CD4-positive, alpha-beta T cell (primary cell): ENCODE data around the gene PEX3. TPM values are rescaled to one million over a fixed set of nuclear protein-coding genes. Genes with fewer than 3 reads are reported as not detected.

ENCODE experiments used
- ATAC-seq: fragments of 200-7000 bp; cut with Tn5 transposase; one replicate; pipeline ENCODE4 v1.10.0; 2022; ENCODE audit warnings: mild to moderate bottlenecking; ENCODE audit not compliant: poor library complexity
- CTCF ChIA-PET: fragments of 350-600 bp; sonication (Branson Sonifier 250); formaldehyde crosslinking; loops from one replicate; lab custom pipeline; 2021; ENCODE audit warnings: antibody characterized with exemption, inconsistent platforms; lab: Charles Lee
- POLR2A ChIA-PET: fragments of 350-600 bp; sonication (Branson Sonifier 250); formaldehyde crosslinking; loops from one replicate; lab custom pipeline; 2021; ENCODE audit warnings: antibody characterized with exemption, inconsistent platforms; lab: Charles Lee
- DNase-seq, 14 experiments: peaks; one replicate each; pipeline ENCODE4 v3.0.0-alpha.2; 2013 to 2020; ENCODE audit warnings: mixed read lengths in 2 of 14
- H3K27ac ChIP-seq, 2 donors: one replicate each; pipeline versions ENCODE4 v1.5.1 to v1.7.0; 2013; ENCODE audit warnings: low read length in 2 of 2, low read depth in 1 of 2, mild to moderate bottlenecking in 1 of 2
- H3K27me3 ChIP-seq, 2 experiments: 1 replicate in 1 of 2; 2 replicates in 1 of 2; pipeline versions ENCODE4 v1.6.1 to v1.7.0; 2013; ENCODE audit warnings: low read length in 2 of 2, control low read depth in 1 of 2, mild to moderate bottlenecking in 1 of 2, moderate library complexity in 1 of 2; ENCODE audit not compliant: insufficient read depth in 2 of 2, control insufficient read depth in 1 of 2
- H3K36me3 ChIP-seq: one replicate; pipeline ENCODE4 v1.6.1; 2013; ENCODE audit warnings: low read length, control low read depth; ENCODE audit not compliant: insufficient read depth
- H3K4me1 ChIP-seq: one replicate; pipeline ENCODE4 v1.6.1; 2013; ENCODE audit warnings: low read length, control low read depth; ENCODE audit not compliant: insufficient read depth
- H3K4me3 ChIP-seq: one replicate; pipeline ENCODE4 v1.5.1; 2013; ENCODE audit warnings: mild to moderate bottlenecking, low read length, moderate library complexity
- H3K9me3 ChIP-seq, 2 experiments: 1 replicate in 1 of 2; 2 replicates in 1 of 2; pipeline versions ENCODE4 v1.6.1 to v1.7.0; 2013; ENCODE audit warnings: low read length in 2 of 2, mild to moderate bottlenecking in 2 of 2, control low read depth in 1 of 2, moderate library complexity in 1 of 2; ENCODE audit not compliant: control insufficient read depth in 1 of 2, insufficient read depth in 1 of 2
- H3K27ac Mint-ChIP-seq: one replicate; pipeline ENCODE4 v1.8.0; 2020; ENCODE audit warnings: mixed read lengths
- H3K27me3 Mint-ChIP-seq: one replicate; pipeline ENCODE4 v1.8.0; 2021; ENCODE audit warnings: mixed read lengths
- H3K36me3 Mint-ChIP-seq: one replicate; pipeline ENCODE4 v1.8.0; 2021; ENCODE audit warnings: low read depth, mixed read lengths
- H3K4me1 Mint-ChIP-seq: one replicate; pipeline ENCODE4 v1.8.0; 2021; ENCODE audit warnings: low read depth, mixed read lengths
- H3K4me3 Mint-ChIP-seq: one replicate; pipeline ENCODE4 v1.8.0; 2020; ENCODE audit warnings: mild to moderate bottlenecking, mixed read lengths
- H3K9me3 Mint-ChIP-seq: one replicate; pipeline ENCODE4 v1.8.0; 2020; ENCODE audit warnings: mixed read lengths
- intact Hi-C, 2 experiments: fragments of 100-400 bp; cut with DNase I in 1 of 2; cut with micrococcal nuclease in 1 of 2; formaldehyde crosslinking; loops; one replicate each; pipeline versions ENCODE4 v1.15.1 to v1.9.0; 2023 to 2025; cut with DNase I, micrococcal nuclease
- total RNA-seq, 174 experiments: library from RNA in 2 of 174; stranded (reverse) in 2 of 174; gene quantifications; one replicate each; pipeline ENCODE4 v1.2.3 and lab custom pipeline; 2021 to 2026
- TF ChIP-seq, protein P1 (sequence below): fragments of 200-600 bp; IDR thresholded peaks from one replicate; pipeline ENCODE4 v1.8.0; 2022; ENCODE audit warnings: antibody characterized with exemption, mild to moderate bottlenecking

PEX3 gene
- total RNA-seq, 2 experiments from 2014 or later = 7.3 to 9.7 TPM

DNA sequence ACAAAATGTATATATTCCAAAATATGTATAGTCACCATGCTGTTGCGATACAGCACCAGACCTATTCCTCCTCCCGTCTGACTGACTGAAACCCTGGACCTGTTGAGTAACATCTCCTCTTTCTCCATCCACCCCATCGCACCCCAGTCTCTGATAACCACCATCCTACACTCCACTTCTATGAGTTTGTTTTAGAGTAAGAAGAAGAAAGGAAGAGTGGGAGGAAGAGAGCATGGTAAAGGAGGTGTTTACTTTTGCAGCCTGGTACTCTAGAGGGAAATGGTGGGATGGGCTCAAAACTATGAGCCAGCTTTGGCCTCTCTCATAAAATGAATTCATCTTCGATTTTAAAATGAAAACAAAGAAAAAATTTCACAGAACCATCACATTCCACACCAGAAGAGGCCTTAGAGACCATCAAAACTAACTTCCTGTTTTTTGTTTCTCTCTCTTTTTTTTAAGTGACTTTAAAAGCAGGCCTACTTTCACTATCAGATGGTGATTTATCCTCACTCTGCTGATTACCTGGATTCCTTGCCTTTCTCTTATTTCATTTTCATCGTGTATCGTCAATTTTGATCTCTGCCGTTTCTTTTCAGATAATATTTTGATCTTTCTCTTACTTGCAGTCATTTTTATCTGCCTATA is 77.7 kb downstream of the PEX3 start:
- ATAC-seq (peak; percentile 55), DNase-seq (peak in 2 of 14 experiments; percentile 39 to 52)
- no peaks in the 10 kb centered on the region for H3K9me3 Mint-ChIP-seq
- TF ChIP-seq, protein P1, sequence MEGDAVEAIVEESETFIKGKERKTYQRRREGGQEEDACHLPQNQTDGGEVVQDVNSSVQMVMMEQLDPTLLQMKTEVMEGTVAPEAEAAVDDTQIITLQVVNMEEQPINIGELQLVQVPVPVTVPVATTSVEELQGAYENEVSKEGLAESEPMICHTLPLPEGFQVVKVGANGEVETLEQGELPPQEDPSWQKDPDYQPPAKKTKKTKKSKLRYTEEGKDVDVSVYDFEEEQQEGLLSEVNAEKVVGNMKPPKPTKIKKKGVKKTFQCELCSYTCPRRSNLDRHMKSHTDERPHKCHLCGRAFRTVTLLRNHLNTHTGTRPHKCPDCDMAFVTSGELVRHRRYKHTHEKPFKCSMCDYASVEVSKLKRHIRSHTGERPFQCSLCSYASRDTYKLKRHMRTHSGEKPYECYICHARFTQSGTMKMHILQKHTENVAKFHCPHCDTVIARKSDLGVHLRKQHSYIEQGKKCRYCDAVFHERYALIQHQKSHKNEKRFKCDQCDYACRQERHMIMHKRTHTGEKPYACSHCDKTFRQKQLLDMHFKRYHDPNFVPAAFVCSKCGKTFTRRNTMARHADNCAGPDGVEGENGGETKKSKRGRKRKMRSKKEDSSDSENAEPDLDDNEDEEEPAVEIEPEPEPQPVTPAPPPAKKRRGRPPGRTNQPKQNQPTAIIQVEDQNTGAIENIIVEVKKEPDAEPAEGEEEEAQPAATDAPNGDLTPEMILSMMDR = no peak
- ChIA-PET CTCF (interaction anchor here (0.6 to 1.5 kb wide), 5 partner anchors 10 to 485 kb away, joined by 3 to 14 read pairs (median 3); no protein-coding TSS in a partner anchor), POLR2A (interaction anchor here (0.9 to 1.7 kb wide), 3 partner anchors 10 to 315 kb away, joined by 3 to 5 read pairs (median 4); partner anchors contain the start of gene LTV1)
- H3K9me3 ChIP-seq = no peaks in the 10 kb centered on the region
- H3K27me3 ChIP-seq = no peaks in the 10 kb centered on the region
- H3K27ac Mint-ChIP-seq = peak overlapping the region; percentile 87
- H3K4me1 ChIP-seq = peaks cover 19% of the 10 kb centered on the region
- no peaks in the 10 kb centered on the region for H3K27me3 Mint-ChIP-seq
- H3K4me1 Mint-ChIP-seq = peaks cover 15% of the 10 kb centered on the region
- H3K36me3 Mint-ChIP-seq = no peaks in the 10 kb centered on the region
- no peak overlapping the region for H3K4me3 ChIP-seq
- H3K27ac ChIP-seq = peak overlapping the region; percentile 22 to 63
- H3K4me3 Mint-ChIP-seq = peak overlapping the region; percentile 38
- intact Hi-C loops = no loop called here
- H3K36me3 ChIP-seq = no peaks in the 10 kb centered on the region

DNA sequence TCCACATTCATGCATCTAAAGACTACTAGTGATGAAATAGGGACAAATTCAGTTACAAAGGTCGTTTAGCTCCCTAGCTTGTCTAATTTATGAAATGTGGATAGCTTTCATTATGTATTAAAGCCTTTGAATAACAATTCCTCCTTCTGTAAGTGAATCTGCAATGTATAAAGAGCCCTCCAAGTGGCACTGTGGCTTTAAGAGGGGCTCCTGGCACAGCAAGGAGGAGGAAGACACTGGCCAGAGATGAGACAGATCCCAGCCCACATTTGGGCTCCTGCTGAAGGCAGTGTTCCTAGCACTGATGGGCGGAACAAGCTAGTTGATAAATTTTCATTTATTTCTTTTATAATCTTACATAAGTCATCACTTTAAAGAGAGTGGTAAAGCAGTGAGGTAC is 78.5 kb downstream of the PEX3 start:
- ATAC-seq = peak; percentile 44

DNA sequence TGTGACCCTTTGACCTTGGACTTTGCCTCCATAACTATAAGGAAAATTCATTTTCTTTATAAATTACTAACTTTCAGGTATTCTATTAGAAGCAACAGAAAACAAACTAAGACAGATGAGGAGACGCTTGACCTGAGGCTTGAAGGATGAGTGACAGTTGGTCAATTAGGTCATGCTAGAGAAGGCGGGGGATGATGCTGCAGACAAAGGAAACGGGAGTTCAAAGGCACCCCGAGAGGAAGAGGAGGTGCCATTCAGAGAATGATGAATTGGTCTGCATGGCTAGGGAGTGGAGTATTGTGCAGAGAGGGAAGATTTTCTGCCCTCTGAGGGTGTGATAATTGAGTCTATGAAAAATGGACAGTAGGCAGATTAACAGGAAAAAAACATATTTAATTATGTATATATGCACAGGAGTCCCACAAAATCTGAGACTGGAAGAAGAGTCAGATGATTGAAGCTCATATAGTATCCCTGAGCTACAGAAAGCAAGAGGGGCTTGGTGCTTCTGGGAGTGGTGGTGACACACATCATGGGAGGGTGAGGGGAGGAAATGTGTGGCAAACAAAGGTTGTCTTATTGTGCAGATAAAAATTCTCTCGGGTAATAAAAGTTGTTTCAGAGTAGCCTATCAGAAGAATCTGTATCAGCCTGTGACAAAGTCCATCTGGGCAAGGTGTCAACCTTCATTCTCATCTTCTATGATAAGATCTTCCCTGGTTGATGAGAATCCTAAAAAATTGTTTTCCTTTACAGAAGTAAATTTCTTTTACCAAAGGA is 81.3 kb downstream of the PEX3 start:
- intact Hi-C loops = no loop called here
- Histone ChIP-seq H3K27me3 (no peaks in the 10 kb centered on the region), H3K4me3 (no peak overlapping the region), H3K9me3 (no peaks in the 10 kb centered on the region), H3K27ac (no peak overlapping the region), H3K4me1 (peaks cover 27% of the 10 kb centered on the region), H3K36me3 (no peaks in the 10 kb centered on the region)
- Mint-ChIP-seq H3K36me3 (no peaks in the 10 kb centered on the region), H3K4me3 (no peak overlapping the region), H3K27ac (no peak overlapping the region), H3K27me3 (no peaks in the 10 kb centered on the region), H3K9me3 (no peaks in the 10 kb centered on the region), H3K4me1 (peaks cover 21% of the 10 kb centered on the region)
- ATAC-seq = no peak
- POLR2A ChIA-PET = no interaction called here
- CTCF ChIA-PET = interaction anchor here (1.4 kb wide), 1 partner anchor 18 kb away, joined by 3 read pairs; no protein-coding TSS in a partner anchor
- TF ChIP-seq, protein P1 = no peak
- peak in 1 of 14 experiments; percentile 27 for DNase-seq

More for the DNA sequence above, 78.5 kb downstream of the PEX3 start:
- CTCF ChIA-PET = interaction anchor here (0.6 to 1.5 kb wide), 7 partner anchors 10 to 484 kb away, joined by 3 to 14 read pairs (median 3); no protein-coding TSS in a partner anchor
- Histone ChIP-seq H3K27me3 (no peaks in the 10 kb centered on the region), H3K27ac (peak overlapping the region in 1 of 2 donors; percentile 63), H3K9me3 (no peaks in the 10 kb centered on the region), H3K4me1 (peaks cover 19% of the 10 kb centered on the region), H3K36me3 (no peaks in the 10 kb centered on the region), H3K4me3 (no peak overlapping the region)
- H3K4me3 Mint-ChIP-seq = no peak overlapping the region
- intact Hi-C loops = no loop called here
- no peaks in the 10 kb centered on the region for H3K9me3 Mint-ChIP-seq
- TF ChIP-seq, protein P1 = peak; percentile 17
- DNase-seq = peak in 4 of 14 experiments; percentile 23 to 37 (median 32)
- POLR2A ChIA-PET = interaction anchor here (0.9 to 1.7 kb wide), 3 partner anchors 9 to 314 kb away, joined by 3 to 5 read pairs (median 4); partner anchors contain the start of gene LTV1
- no peaks in the 10 kb centered on the region for H3K36me3 Mint-ChIP-seq
- peak overlapping the region; percentile 87 for H3K27ac Mint-ChIP-seq
- peaks cover 15% of the 10 kb centered on the region for H3K4me1 Mint-ChIP-seq
- H3K27me3 Mint-ChIP-seq = no peaks in the 10 kb centered on the region
